VCaP (cell line): ENCODE results near the gene HBD.
"Not testable (repeated sequence)": the region's sequence is repeated elsewhere in the genome, so short reads cannot be mapped to it uniquely, and the experiment has no call there.

ENCODE experiments used
- H3K27ac ChIP-seq: fragments of 450-650 bp; 2 replicates; pipeline ENCODE4 v1.5.1; 2017
- CTCF ChIP-seq: fragments of 450-650 bp; conservative IDR thresholded peaks from 2 replicates; pipeline ENCODE4 v1.5.1; 2017; ENCODE audit warnings: mild to moderate bottlenecking, moderate library complexity

Gene HBD

GRCh38 chr11:5266609-5267008, 32.3 kb upstream of the HBD start:
- H3K27ac ChIP-seq: no peak overlapping the region
- no peak for TF ChIP-seq CTCF

GRCh38 chr11:5265832-5266231, 31.5 kb upstream of the HBD start:
- TF ChIP-seq CTCF: no peak
- no peak overlapping the region for H3K27ac ChIP-seq

- H3K27ac ChIP-seq: no peak overlapping the region
- TF ChIP-seq CTCF: no peak
These were observed 24.4 kb upstream of the HBD start for GRCh38 chr11:5258543-5259262.

GRCh38 chr11:5257296-5257695, 23.0 kb upstream of the HBD start:
- TF ChIP-seq CTCF: no peak
- H3K27ac ChIP-seq: no peak overlapping the region

GRCh38 chr11:5254646-5255413, 20.5 kb upstream of the HBD start, which contains the start of gene HBG2:
TSS of gene HBG2 (minus strand) at chr11:5254781. CDS start at chr11:5254728, 53 bp downstream.
- not testable (repeated sequence) for H3K27ac ChIP-seq

GRCh38 chr11:5254023-5254422, 19.7 kb upstream of the HBD start:
- H3K27ac ChIP-seq: not testable (repeated sequence)

GRCh38 chr11:5253440-5253839, 19.2 kb upstream of the HBD start:
- H3K27ac ChIP-seq: not testable (repeated sequence)

GRCh38 chr11:5252919-5253265, 18.6 kb upstream of the HBD start:
- TF ChIP-seq CTCF: no peak
- H3K27ac ChIP-seq: no peak overlapping the region

GRCh38 chr11:5252192-5252918, 18.1 kb upstream of the HBD start:
- H3K27ac ChIP-seq: no peak overlapping the region
- no peak for TF ChIP-seq CTCF
